Measurements from ENCODE around the gene FIGN.

Gene FIGN

GRCh38 chr2:163734881-163735684 is 725 bp downstream of the FIGN start:
- no peak for DNase-seq

- no peak for DNase-seq
These were observed 1.4 kb downstream of the FIGN start for GRCh38 chr2:163734401-163734800.

GRCh38 chr2:163733956-163734355 is 1.9 kb downstream of the FIGN start:
- no peak for DNase-seq

- DNase-seq = no peak
These were observed 2.4 kb downstream of the FIGN start for GRCh38 chr2:163733301-163733938.

- no peak for DNase-seq
These were observed 3.1 kb downstream of the FIGN start for GRCh38 chr2:163732727-163733126.

- no peak for DNase-seq
These were observed 4.1 kb downstream of the FIGN start for GRCh38 chr2:163731735-163732134.

DNA sequence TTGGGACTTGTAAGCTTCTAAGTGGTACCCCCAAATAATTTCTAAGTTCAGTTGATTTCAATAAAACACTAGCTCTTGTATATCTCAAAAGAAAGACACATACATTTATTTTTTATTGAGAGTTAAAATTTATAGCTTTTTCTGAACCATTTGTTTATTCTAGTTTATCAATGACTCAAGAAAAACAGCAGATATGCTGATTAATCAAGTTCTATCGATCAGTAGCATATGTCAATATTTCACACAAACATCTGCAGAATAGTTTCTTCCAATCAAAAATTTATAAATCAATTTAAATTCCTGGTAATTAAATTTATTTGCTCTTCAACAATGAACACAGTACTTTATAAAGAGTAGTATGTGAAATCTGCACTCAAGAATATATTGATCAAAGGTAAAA is 5.3 kb downstream of the FIGN start:
- DNase-seq = no peak

DNA sequence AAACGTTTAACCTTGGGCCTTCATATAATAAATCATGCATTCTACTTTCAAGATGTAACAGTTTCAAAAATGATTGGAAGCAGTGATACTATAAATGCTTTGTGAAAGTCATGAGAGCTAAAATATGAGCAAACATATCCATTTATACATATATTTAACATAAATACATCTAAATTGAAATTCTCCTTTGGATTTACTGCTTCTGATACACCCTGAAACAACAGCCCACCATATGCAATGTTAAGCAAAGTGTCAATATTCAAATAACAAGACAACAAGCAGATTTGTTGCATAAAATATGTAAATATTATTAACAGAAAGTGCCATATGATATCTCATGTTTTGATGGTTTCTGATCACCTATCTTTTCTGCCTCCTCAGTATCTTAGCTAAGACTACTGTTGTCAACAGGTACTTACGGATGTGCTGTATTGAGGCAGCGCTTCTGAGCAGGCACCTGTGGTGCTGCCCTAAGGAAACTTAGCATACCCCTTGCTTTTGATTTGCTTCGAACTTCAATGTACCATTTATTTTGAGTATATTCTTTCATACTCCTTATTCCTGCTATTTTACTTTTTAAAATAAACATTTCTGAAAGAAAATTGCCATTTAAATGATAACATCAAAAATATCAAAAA is 6.1 kb downstream of the FIGN start:
- DNase-seq = no peak

DNA sequence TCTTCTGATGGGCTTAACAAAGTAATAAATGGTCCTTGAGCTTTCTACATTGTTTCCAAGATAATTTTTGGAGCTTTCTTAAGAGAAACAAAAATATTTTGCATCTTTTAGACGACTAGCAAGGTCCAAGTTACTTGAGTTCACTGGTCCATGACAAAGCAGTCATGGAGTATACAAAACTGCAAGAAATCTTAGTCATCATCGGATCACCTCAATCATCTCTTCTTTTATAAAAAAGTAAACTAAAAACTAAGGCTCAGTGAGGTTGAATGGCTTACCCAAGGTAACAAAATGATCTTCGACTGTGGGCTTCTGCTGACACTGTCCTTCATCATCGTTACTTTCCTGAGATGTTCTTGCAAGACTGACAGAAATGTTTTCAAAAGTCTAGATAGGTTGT is 11.9 kb downstream of the FIGN start:
- DNase-seq = no peak

GRCh38 chr2:163723348-163723747 is 12.5 kb downstream of the FIGN start:
- no peak for DNase-seq

GRCh38 chr2:163719331-163719730 is 16.5 kb downstream of the FIGN start:
- DNase-seq = no peak

GRCh38 chr2:163717993-163718680 is 17.7 kb downstream of the FIGN start:
- no peak for DNase-seq

GRCh38 chr2:163717515-163717914 is 18.3 kb downstream of the FIGN start:
- DNase-seq = no peak

- no peak for DNase-seq
These were observed 19.7 kb downstream of the FIGN start for GRCh38 chr2:163716101-163716500.

GRCh38 chr2:163715668-163716067 is 20.1 kb downstream of the FIGN start:
- DNase-seq = no peak

DNA sequence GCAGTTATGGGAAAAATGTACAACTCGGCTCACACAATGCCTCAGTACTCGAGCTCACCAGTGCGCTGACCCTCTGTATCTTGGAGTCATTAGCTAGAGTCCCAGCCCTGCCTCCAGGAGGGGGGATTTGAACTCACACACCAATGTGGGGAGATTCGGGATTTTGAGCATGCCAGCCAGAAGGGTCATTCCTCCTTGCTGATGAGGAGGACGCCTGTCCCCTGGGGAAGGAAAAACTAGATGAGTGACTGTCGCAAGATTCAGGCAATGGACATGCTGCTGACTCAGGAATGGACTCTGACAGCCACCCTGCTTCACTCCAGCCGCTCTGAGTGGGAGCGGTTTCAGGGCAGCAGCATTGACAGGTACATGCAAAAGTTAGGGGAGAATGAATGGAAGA is 20.6 kb downstream of the FIGN start:
- DNase-seq = no peak

GRCh38 chr2:163713534-163714311 is 22.1 kb downstream of the FIGN start:
- DNase-seq = no peak

DNA sequence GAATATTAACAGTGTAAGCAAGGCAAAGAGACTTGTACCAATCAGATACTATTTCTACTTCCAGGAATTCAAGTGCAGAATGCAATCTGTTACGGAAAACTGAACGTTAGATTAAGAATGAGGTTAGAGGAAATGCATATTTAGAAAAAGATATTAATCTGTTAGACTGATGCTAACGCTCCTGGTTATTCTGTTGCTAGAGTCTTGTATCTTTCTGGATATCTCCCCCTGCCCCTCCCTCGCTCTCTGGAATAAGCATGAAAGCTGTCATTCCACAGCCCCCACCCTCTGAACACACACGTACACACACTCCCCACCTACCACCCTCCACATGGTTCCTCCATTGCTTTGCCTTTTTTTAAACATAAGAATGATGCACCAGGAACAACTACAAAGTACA is 24.1 kb downstream of the FIGN start:
- DNase-seq = no peak

DNA sequence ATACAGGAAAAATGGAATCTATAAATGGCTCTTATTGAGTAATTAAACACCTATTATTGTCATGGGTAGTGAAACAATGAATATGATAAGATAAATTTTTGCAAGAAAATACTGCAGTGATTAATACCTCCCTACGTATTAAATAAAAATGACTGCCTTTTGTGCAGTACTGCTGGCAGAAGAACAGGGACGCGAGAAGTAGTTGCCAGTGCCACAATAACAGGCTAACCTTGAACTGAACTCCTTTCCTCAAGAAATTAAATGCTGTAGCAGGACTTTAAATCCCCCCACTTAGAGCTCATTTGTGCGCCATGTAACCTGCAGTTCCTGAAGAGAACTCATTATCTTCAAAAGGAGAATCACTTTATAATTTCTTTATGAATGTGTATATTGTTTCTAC is 24.6 kb downstream of the FIGN start:
- DNase-seq = no peak

DNA sequence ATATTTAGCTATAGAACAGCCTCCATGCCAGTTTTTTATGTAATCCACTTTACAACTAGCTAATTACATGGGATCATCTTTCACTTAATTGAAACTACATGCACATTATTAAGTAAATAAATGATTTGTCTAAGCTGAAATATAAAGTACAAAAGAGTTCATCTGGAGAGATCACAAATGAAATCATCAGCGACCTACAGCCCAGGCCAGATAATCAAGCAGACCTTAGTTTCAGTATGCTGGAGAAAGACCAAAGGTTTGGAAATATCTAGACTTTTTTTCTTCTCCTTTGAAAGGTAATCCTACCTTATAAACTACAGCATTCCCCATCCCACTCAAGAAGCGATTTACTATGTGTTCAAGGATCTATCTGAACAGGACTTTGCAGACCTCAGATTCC is 26.5 kb downstream of the FIGN start:
- no peak for DNase-seq

DNA sequence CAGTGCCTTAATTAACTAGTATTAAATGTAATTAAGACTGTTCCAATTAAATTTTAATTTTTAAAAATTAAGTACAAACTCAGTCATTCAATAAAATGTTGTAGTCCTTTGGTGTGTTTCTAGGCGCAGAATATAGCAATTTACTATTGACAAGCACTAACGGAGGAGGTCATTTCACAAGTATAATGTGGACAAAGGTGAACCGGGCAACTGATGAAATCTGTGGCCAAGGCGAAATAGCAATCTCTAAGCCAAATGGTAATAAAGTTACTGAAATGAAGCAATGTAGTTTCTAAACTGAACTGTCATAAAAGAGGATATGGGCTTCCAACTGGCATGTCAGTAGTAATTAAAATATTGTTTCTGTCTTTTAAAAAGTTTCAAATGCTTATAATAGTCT is 27.5 kb downstream of the FIGN start:
- no peak for DNase-seq

DNA sequence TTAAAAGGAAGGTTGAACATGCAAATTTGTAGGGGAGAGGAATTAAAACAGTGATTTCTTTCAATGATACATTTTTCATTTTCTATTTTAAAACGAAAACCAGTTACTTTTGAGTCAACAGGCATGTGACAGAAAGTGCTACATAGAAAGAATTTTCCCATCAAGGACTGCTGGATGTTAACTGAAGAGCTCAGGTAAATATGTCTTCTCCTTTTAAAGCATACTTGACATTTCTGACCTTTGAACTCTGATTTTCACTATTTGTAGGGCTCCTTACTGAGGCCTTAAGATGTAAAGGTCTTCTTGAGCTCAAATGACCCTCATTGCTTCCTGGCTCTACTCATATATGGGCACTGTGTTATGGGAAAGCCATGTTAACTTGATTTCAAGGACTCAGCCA is 32.4 kb downstream of the FIGN start:
- no peak for DNase-seq
